Esophagus (tissue), 2 donors: ENCODE results near the gene TMEM255A. TPM values are rescaled to one million over a fixed set of nuclear protein-coding genes. Genes with fewer than 3 reads are reported as not detected.

ENCODE experiments used
- H3K27ac ChIP-seq, 2 donors: one replicate each; pipeline ENCODE4 v1.5.1; 2013; ENCODE audit warnings: low read depth in 2 of 2, mild to moderate bottlenecking in 2 of 2, inconsistent platforms in 1 of 2, low read length in 1 of 2, moderate library complexity in 1 of 2
- H3K27me3 ChIP-seq, 2 donors: one replicate each; pipeline ENCODE4 v1.6.1; 2013; ENCODE audit warnings: low read length in 2 of 2, control low read depth in 1 of 2, mild to moderate bottlenecking in 1 of 2; ENCODE audit not compliant: insufficient read depth in 2 of 2, control insufficient read depth in 1 of 2
- H3K36me3 ChIP-seq, 2 donors: one replicate each; pipeline ENCODE4 v1.6.1; 2013; ENCODE audit warnings: low read length in 1 of 2; ENCODE audit not compliant: control insufficient read depth in 2 of 2, insufficient read depth in 2 of 2
- H3K4me1 ChIP-seq, 2 donors: one replicate each; pipeline ENCODE4 v1.6.1; 2013; ENCODE audit warnings: low read length in 1 of 2; ENCODE audit not compliant: control insufficient read depth in 2 of 2, insufficient read depth in 2 of 2
- H3K4me3 ChIP-seq, 2 donors: one replicate each; pipeline ENCODE4 v1.5.1; 2013; ENCODE audit warnings: low read length in 2 of 2, mild to moderate bottlenecking in 2 of 2, low read depth in 1 of 2, moderate library complexity in 1 of 2
- H3K9me3 ChIP-seq, 2 donors: one replicate each; pipeline ENCODE4 v1.6.1; 2013; ENCODE audit warnings: mild to moderate bottlenecking in 2 of 2, low read depth in 1 of 2, low read length in 1 of 2, moderate library complexity in 1 of 2; ENCODE audit not compliant: control insufficient read depth in 2 of 2, insufficient read depth in 1 of 2
- WGBS, 2 donors: extraction: QIAGEN DNeasy Blood & Tissue Kit; methylation state at CpG; one replicate each; pipeline ENCODE4 v1.1.7; 2013; 5-methylcytosine and 5-hydroxymethylcytosine counted together
- polyA plus RNA-seq, 2 donors: library from polyadenylated mRNA; stranded (reverse); fragments of 200-250 nt; gene quantifications; one replicate each; pipeline ENCODE4 v1.2.3, GENCODE V29; 2013
- donor health status: healthy with polysubstance abuse.
- donor health status: Bipolar disorder and iron deficiency.

The TMEM255A gene
- polyA plus RNA-seq, 2 donors, result 0.10 to 0.59 TPM

DNA sequence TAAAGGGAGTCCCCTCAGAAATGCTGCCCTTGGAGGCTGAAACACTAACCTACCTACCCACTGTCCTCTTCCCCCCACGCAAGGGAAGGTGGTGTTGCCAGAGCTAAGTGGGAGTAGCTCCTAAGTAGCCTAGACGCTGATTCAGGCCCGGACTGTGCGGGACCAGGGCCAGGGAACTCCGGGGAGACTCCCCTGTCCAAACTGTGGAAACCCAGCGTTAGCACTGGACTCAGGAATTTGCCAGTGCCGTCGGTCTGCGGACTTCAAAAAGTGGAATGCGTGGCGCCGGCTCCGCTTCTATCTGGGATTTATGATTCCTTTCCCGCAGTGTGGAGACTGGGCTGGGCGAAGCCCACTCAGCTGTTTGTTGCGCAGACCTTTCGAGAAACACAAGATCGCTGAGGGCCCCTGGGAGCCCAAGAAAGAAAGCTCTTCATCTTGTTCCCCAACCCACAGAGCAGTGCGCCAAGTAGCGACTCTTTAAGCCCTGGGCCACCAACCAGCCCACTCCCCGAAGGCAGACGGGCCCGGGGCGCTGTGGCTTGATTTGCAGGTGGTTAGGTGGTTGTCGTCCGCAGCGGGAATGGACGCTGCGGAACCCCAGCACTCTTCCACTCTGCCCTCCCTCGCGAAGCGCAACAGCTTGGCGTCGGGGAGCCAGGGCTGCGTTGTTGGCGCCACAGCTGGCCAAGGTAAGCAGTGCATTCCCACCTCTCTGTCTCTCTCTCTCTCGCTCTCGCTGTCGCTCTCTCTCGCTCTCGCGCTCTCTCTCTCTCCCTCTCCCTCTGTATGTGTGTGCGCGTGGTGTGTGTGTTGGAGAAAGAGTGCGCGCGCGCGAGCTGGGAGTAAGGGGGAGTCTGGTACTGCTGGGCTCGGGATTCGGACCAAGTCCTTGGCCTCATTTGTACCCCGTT, 2.0 kb downstream of the TMEM255A start:
- H3K27ac ChIP-seq, result no peak overlapping the region
- 4 to 29% methylated on average over 48 to 51 of the region's 52 CpGs for WGBS, 2 donors
- peaks cover 0 to 3% of the 10 kb centered on the region in 2 donors for H3K4me1 ChIP-seq
- H3K4me3 ChIP-seq, result peak overlapping the region; percentile 31 to 42
- H3K27me3 ChIP-seq, result peaks cover 0 to 5% of the 10 kb centered on the region in 2 donors
- H3K36me3 ChIP-seq, result no peaks in the 10 kb centered on the region
- no peaks in the 10 kb centered on the region for H3K9me3 ChIP-seq

- WGBS, 2 donors, result 41 to 58% methylated on average over 12 of the region's 12 CpGs
- Histone ChIP-seq H3K4me3 (no peak overlapping the region), H3K27me3 (peaks cover 0 to 4% of the 10 kb centered on the region in 2 donors)
These were observed 2.7 kb downstream of the TMEM255A start for GRCh38 chrX:120308558-120308957.

GRCh38 chrX:120306630-120307029, 4.6 kb downstream of the TMEM255A start:
- Histone ChIP-seq H3K4me1 (peaks cover 0 to 3% of the 10 kb centered on the region in 2 donors), H3K4me3 (no peak overlapping the region), H3K27ac (no peak overlapping the region), H3K36me3 (no peaks in the 10 kb centered on the region), H3K27me3 (peaks cover 0 to 4% of the 10 kb centered on the region in 2 donors), H3K9me3 (no peaks in the 10 kb centered on the region)
- WGBS, 2 donors, result 56 to 86% methylated on average over 2 of the region's 2 CpGs

More at GRCh38 chrX:120308558-120308957, 2.7 kb downstream of the TMEM255A start:
- H3K4me1 ChIP-seq, result peaks cover 0 to 3% of the 10 kb centered on the region in 2 donors
- no peaks in the 10 kb centered on the region for H3K9me3 ChIP-seq
- no peaks in the 10 kb centered on the region for H3K36me3 ChIP-seq
- no peak overlapping the region for H3K27ac ChIP-seq

GRCh38 chrX:120305531-120306141, 5.6 kb downstream of the TMEM255A start:
- 52 to 64% methylated on average over 11 of the region's 11 CpGs for WGBS, 2 donors

DNA sequence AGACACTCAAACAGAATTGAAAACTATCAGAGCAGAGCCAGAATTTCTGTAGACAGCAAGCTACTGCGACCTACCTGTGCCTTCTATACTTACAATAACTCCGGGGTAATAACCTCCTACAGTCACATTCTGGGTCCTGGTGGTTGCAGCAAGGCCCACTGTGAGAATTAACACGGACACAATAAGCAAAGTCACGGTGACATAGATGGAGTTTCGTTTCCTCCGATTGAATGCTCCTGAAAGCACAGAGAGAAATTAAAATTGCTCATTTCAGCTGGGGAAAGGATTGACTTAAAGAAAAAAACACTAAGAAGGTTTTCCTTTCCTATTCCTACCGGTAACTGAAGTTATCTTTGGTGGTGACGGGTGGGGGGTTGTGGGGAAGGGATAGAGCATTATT, 7.0 kb downstream of the TMEM255A start:
- H3K9me3 ChIP-seq, result no peaks in the 10 kb centered on the region
- H3K4me1 ChIP-seq, result no peaks in the 10 kb centered on the region
- peaks cover 0 to 4% of the 10 kb centered on the region in 2 donors for H3K27me3 ChIP-seq
- H3K27ac ChIP-seq, result no peak overlapping the region
- no peak overlapping the region for H3K4me3 ChIP-seq
- H3K36me3 ChIP-seq, result no peaks in the 10 kb centered on the region
- WGBS, 2 donors, result 66 to 81% methylated on average over 8 of the region's 8 CpGs

More at GRCh38 chrX:120305531-120306141, 5.6 kb downstream of the TMEM255A start:
- Histone ChIP-seq H3K27me3 (peaks cover 0 to 4% of the 10 kb centered on the region in 2 donors), H3K4me1 (no peaks in the 10 kb centered on the region), H3K36me3 (no peaks in the 10 kb centered on the region), H3K4me3 (no peak overlapping the region), H3K27ac (no peak overlapping the region), H3K9me3 (no peaks in the 10 kb centered on the region)

DNA sequence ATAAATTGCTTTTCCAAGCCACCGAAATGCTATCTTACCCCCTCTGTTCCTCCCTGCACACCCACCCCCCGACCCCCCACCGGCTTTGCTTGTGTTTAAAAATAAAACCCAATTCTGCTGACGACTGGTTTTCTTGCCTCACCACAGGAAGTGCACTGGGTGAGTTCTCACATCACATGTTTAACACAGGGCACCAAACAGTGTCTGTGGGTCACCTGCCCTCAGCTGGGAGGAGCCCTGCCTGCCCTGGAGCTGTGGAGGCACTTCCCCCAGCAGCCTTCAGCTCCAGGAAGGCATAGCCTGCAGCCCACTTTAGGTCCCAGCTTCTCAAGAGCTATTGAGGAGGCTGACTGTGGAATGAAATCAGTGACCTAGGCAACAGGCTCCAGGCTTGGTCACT, 8.8 kb downstream of the TMEM255A start:
- H3K4me3 ChIP-seq, result no peak overlapping the region
- H3K9me3 ChIP-seq, result no peaks in the 10 kb centered on the region
- 22 to 31% methylated on average over 4 of the region's 4 CpGs for WGBS, 2 donors
- no peak overlapping the region for H3K27ac ChIP-seq
- no peaks in the 10 kb centered on the region for H3K4me1 ChIP-seq
- H3K36me3 ChIP-seq, result no peaks in the 10 kb centered on the region
- H3K27me3 ChIP-seq, result peaks cover 0 to 4% of the 10 kb centered on the region in 2 donors

DNA sequence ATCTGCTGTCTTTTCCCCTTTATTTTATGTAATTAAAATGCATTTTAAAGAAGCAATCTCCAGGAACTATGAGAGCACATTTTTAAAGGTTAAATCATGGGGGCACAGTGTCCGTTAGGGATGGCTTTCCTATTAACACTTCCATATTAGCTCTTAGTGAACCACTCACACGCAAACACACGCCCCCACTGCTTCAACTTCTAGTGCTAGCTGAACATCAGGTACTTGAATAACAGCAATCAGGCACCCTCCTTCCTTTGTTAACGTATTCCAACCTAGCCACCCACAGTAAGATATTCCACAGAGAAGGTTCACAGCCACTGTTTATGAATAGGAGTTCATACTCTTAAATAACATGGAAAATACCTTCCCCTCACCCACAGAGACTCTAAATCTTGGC, 9.3 kb downstream of the TMEM255A start:
- no peak overlapping the region for H3K27ac ChIP-seq
- no peaks in the 10 kb centered on the region for H3K4me1 ChIP-seq
- peaks cover 0 to 2% of the 10 kb centered on the region in 2 donors for H3K27me3 ChIP-seq
- 52 to 61% methylated on average over 4 of the region's 4 CpGs for WGBS, 2 donors
- no peaks in the 10 kb centered on the region for H3K9me3 ChIP-seq
- H3K36me3 ChIP-seq, result no peaks in the 10 kb centered on the region
- H3K4me3 ChIP-seq, result no peak overlapping the region

- no peaks in the 10 kb centered on the region for H3K9me3 ChIP-seq
- H3K36me3 ChIP-seq, result no peaks in the 10 kb centered on the region
- no peaks in the 10 kb centered on the region for H3K4me1 ChIP-seq
- no peaks in the 10 kb centered on the region for H3K27me3 ChIP-seq
- H3K4me3 ChIP-seq, result no peak overlapping the region
- H3K27ac ChIP-seq, result no peak overlapping the region
- WGBS, 2 donors, result 47 to 51% methylated on average over 2 of the region's 2 CpGs
These were observed 9.8 kb downstream of the TMEM255A start for GRCh38 chrX:120301497-120301896.

- Histone ChIP-seq H3K27me3 (no peaks in the 10 kb centered on the region), H3K4me1 (no peaks in the 10 kb centered on the region), H3K27ac (no peak overlapping the region), H3K4me3 (no peak overlapping the region), H3K36me3 (no peaks in the 10 kb centered on the region), H3K9me3 (no peaks in the 10 kb centered on the region)
- WGBS, 2 donors, result 42 to 55% methylated on average over 2 of the region's 2 CpGs
These were observed 11.3 kb downstream of the TMEM255A start for GRCh38 chrX:120299928-120300327.
